Kidney (tissue), 14 donors: ENCODE data around the gene NGF. TPM values are rescaled to one million over a fixed set of nuclear protein-coding genes. Genes with fewer than 3 reads are reported as not detected.

Source experiments
- DNase-seq, 5 donors: peaks; one replicate each; pipeline ENCODE4 v3.0.0-alpha.2; 2013 to 2020
- FAIRE-seq: peaks from 2 replicates; lab custom pipeline; 2012; peaks lifted over from hg19 to GRCh38; lab: Jason Lieb, UNC
- H3K27ac ChIP-seq, 2 donors: one replicate each; pipeline ENCODE4 v1.7.0; 2013; ENCODE audit warnings: low read depth in 2 of 2, low read length in 2 of 2, inconsistent platforms in 1 of 2
- H3K27me3 ChIP-seq: one replicate; pipeline ENCODE4 v1.7.1; 2013; ENCODE audit warnings: low read length, inconsistent platforms; ENCODE audit not compliant: control insufficient read depth, insufficient read depth
- H3K36me3 ChIP-seq, 3 donors: one replicate each; pipeline versions ENCODE4 v1.7.0 to v1.7.1; 2013; ENCODE audit warnings: low read length in 3 of 3, control low read depth in 1 of 3, inconsistent platforms in 1 of 3; ENCODE audit not compliant: insufficient read depth in 3 of 3, control insufficient read depth in 2 of 3
- H3K4me1 ChIP-seq, 3 donors: one replicate each; pipeline versions ENCODE4 v1.7.0 to v1.7.1; 2013; ENCODE audit warnings: low read length in 3 of 3, inconsistent platforms in 1 of 3, low read depth in 1 of 3; ENCODE audit not compliant: control insufficient read depth in 2 of 3, insufficient read depth in 2 of 3
- H3K4me3 ChIP-seq, 3 donors: one replicate each; pipeline versions ENCODE4 v1.7.0 to v1.8.1; 2013; ENCODE audit warnings: low read length in 3 of 3, control low read depth in 1 of 3, inconsistent platforms in 1 of 3
- H3K9ac ChIP-seq, 3 donors: one replicate each; pipeline versions ENCODE4 v1.7.0 to v1.7.1; 2013; ENCODE audit warnings: low read length in 3 of 3, control low read depth in 1 of 3, inconsistent platforms in 1 of 3
- H3K9me3 ChIP-seq, 3 donors: one replicate each; pipeline versions ENCODE4 v1.7.0 to v1.7.1; 2013; ENCODE audit warnings: low read length in 3 of 3, control low read depth in 1 of 3, inconsistent platforms in 1 of 3; ENCODE audit not compliant: control insufficient read depth in 2 of 3, insufficient read depth in 1 of 3
- intact Hi-C: fragments of 100-400 bp; cut with DNase I; formaldehyde crosslinking; loops from one replicate; pipeline ENCODE4 v1.11.1; 2022
- polyA plus RNA-seq: library from polyadenylated mRNA; stranded (reverse); fragments of 350-450 nt; fragmentation: Illumina TruSeq; extraction: RNeasy Lipid Tissue Mini Kit (QIAGEN cat#74804); gene quantifications from one replicate; pipeline ENCODE4 v1.2.3, GENCODE V29; 2014; ENCODE audit warnings: low read depth, low replicate concordance; ENCODE audit not compliant: insufficient read depth
- total RNA-seq: library from RNA; stranded (reverse); fragmentation: NEBNext Ultra II Directional; extraction: Animal tissue kit (Norgen Biotek cat#: 25700); gene quantifications from one replicate; pipeline ENCODE4 v1.2.1, GENCODE V29; 2021
- TF ChIP-seq, protein P1 (sequence below): IDR thresholded peaks from 3 replicates; pipeline ENCODE4 v1.5.1; 2012; ENCODE audit warnings: mild to moderate bottlenecking, moderate library complexity, borderline replicate concordance; ENCODE audit not compliant: insufficient read depth; ENCODE audit errors: extremely low read depth
- donor health status: control.
- donor health status: control.
- donor health status: control.
- donor health status: control.
- donor health status: control.
- donor health status: DM: yes; HTN: yes; CAD: no.
- donor health status: Normal renal cell carcinoma (clear cell type).

NGF gene
- total and polyA plus RNA-seq, 2 donors from 2014 or later, result 1.2 to 6.0 TPM

DNA sequence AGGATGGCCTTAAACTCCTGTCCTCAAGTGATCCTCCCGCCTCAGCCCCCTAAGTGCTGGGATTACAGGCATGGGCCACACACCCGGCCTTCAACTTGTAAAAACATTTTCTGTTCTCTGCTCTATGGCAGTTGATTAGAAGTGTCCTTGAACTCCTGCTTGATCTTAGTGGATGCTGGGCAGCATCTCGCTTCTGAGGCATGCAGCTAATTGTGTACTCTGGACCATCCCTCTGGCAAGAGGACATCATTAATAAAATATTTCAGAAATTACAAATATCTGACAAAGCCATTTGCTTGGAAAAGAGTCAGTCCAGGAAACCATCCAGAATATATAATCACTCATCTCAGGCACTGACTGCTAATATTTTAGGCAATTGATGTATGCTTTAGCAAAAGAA is 8.1 kb downstream of the NGF start:
- Histone ChIP-seq H3K4me3 (no peak overlapping the region), H3K27ac (no peak overlapping the region), H3K4me1 (no peaks in the 10 kb centered on the region), H3K9me3 (no peaks in the 10 kb centered on the region), H3K36me3 (no peaks in the 10 kb centered on the region), H3K9ac (no peak overlapping the region), H3K27me3 (no peaks in the 10 kb centered on the region)
- FAIRE-seq (no peak), DNase-seq (no peak)
- intact Hi-C loops, result no loop called here
- TF ChIP-seq, protein P1, sequence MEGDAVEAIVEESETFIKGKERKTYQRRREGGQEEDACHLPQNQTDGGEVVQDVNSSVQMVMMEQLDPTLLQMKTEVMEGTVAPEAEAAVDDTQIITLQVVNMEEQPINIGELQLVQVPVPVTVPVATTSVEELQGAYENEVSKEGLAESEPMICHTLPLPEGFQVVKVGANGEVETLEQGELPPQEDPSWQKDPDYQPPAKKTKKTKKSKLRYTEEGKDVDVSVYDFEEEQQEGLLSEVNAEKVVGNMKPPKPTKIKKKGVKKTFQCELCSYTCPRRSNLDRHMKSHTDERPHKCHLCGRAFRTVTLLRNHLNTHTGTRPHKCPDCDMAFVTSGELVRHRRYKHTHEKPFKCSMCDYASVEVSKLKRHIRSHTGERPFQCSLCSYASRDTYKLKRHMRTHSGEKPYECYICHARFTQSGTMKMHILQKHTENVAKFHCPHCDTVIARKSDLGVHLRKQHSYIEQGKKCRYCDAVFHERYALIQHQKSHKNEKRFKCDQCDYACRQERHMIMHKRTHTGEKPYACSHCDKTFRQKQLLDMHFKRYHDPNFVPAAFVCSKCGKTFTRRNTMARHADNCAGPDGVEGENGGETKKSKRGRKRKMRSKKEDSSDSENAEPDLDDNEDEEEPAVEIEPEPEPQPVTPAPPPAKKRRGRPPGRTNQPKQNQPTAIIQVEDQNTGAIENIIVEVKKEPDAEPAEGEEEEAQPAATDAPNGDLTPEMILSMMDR, result no peak

DNA sequence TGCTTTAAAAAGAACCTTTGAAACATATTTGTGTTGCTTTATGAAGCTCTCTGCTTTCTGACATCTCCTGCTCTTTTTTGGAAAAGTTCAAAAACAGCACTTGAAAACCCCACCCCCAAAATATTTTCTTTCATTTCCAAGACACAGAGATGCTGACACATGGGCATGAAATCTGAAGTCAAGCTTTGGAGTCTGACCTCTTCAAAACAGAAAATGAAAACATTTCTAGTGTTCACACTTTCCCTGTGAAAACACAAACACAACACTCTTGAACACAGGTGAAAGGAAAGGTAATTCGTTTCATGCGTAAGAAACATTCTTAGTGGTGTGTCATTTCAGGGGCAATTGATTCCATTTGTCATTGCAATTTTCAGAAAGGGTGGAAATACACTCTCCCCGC is 10.8 kb downstream of the NGF start:
- TF ChIP-seq, protein P1, result no peak
- no peak overlapping the region for H3K27ac ChIP-seq
- no peak for FAIRE-seq

DNA sequence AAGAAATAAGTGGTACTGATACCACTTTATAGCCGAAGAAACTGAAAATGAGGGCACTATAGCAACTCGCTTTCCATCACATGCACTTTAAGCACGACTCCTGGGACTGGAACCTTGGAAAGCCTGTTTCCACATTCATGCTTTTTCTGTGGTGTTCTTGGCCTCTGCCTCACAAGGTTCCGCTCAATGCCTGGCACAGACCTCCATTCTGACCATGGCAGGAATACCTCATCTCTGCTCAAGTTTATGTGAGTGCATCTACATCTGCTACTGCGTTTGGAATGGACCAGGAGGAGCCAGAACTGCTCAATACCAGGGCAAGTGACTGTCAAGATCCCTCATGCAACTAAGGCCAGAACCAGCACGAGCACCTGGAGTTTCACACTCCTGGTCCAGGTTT is 11.6 kb downstream of the NGF start:
- TF ChIP-seq, protein P1, result no peak
- intact Hi-C loops, result no loop called here
- Histone ChIP-seq H3K27me3 (no peaks in the 10 kb centered on the region), H3K4me1 (no peaks in the 10 kb centered on the region), H3K9ac (no peak overlapping the region), H3K9me3 (no peaks in the 10 kb centered on the region), H3K4me3 (no peak overlapping the region), H3K27ac (no peak overlapping the region), H3K36me3 (no peaks in the 10 kb centered on the region)
- DNase-seq, result no peak
- no peak for FAIRE-seq

More for the DNA sequence above, 10.8 kb downstream of the NGF start:
- intact Hi-C loops, result no loop called here
- no peak overlapping the region for H3K4me3 ChIP-seq
- no peaks in the 10 kb centered on the region for H3K4me1 ChIP-seq
- H3K36me3 ChIP-seq, result no peaks in the 10 kb centered on the region
- no peak for DNase-seq
- H3K9ac ChIP-seq, result no peak overlapping the region
- H3K27me3 ChIP-seq, result no peaks in the 10 kb centered on the region
- no peaks in the 10 kb centered on the region for H3K9me3 ChIP-seq

DNA sequence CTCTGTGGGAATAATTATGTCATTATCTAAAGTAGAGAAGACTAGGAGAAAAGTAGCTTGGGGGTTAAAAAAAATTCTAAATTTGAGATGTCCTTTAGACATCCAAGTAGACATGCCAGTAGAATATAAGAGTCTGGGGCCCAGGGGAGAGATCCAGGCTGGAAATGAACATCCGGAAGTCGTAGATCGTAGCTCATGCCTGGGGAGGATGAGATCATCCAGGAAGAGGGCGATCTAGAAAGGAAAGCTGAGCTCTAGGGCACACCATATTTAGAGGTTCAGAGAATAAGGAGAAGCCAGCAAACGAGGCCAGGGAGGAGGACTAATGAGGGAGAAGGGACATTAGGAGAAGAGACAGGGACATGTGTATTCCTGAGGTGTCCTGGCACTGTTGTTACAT is 12.2 kb downstream of the NGF start:
- intact Hi-C loops, result no loop called here
- FAIRE-seq, result no peak

More for the DNA sequence above, 12.2 kb downstream of the NGF start:
- Histone ChIP-seq H3K9ac (no peak overlapping the region), H3K36me3 (no peaks in the 10 kb centered on the region), H3K27me3 (no peaks in the 10 kb centered on the region), H3K4me3 (no peak overlapping the region), H3K4me1 (no peaks in the 10 kb centered on the region), H3K27ac (no peak overlapping the region), H3K9me3 (no peaks in the 10 kb centered on the region)
- DNase-seq, result no peak
- TF ChIP-seq, protein P1, result no peak
